HG02870 (cell line): Measurements from ENCODE around the gene PTPRG.
"Not testable (repeated sequence)": the region's sequence is repeated elsewhere in the genome, so short reads cannot be mapped to it uniquely, and the experiment has no call there.

Source experiments
- ATAC-seq: cut with Tn5 transposase; IDR thresholded peaks from one replicate; pipeline ENCODE4 v1.9.1; 2021; ENCODE audit warnings: mild to moderate bottlenecking, moderate library complexity; ENCODE audit not compliant: unreplicated experiment

The PTPRG gene

DNA sequence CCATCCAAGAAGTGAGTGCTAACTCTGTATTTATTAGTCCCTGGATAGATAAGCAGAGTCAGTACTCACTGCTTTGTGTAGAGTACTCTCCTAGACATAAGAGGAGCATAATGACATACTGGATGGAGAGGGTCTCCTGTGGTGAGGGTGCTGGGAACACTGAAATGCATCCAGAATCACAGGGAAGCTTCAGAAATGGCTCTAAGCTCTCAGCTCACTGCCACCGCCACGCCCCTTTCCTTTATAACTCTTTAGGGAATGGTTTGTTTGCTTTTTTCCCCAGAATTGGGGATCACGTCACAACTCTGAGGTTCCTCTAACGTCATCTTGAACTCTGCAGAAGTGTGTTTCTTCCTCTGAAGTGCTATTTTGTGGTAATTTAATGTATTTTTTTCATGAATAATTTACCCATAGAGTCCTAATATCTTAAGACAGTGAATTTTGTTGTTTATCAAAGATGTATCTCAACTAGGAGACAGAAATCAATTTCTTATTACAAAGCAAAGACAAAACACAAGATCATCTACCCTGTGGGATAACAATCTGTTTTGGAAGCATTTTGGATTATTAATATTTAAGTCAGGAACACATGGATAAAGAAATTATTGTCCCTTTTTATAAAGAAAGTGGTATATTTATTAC, 154.6 kb downstream of the PTPRG start:
- no peak for ATAC-seq

DNA sequence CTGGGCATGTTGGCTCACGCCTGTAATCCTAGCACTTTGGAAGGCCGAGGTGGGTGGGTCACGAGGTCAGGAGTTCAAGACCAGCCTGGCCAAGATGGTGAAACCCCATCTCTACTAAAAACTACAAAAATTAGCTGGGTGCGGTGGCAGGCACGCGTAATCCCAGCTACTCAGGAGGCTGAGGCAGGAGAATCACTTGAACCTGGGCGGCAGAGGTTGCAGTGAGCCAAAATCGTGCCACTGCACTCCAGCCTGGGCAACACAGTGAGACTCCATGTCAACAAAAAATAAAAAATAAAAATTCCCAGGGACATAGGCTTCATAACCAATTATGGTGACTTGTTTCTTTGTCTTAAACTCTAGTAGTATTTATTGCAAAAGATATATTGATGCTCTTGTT, 155.3 kb downstream of the PTPRG start:
- ATAC-seq = not testable (repeated sequence)

DNA sequence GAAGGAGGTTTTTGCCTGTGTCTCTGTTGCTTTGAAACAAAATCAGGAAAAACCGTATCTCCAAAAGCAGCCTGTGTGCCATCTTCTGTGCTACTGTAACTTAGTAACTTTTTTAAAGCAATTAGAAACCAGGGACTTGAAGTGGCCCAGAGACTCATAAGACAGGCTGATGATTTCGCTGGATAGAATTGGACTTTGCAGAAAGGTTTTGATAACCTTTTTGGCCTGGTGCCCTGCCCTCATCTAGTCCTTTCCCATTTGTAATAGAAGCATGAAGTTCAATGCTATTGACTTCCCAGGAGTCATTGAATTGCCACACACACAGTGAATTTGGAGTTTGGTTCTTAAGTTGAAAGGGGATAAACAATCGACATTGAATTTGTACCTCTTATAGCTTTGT, 157.2 kb downstream of the PTPRG start:
- ATAC-seq = no peak

DNA sequence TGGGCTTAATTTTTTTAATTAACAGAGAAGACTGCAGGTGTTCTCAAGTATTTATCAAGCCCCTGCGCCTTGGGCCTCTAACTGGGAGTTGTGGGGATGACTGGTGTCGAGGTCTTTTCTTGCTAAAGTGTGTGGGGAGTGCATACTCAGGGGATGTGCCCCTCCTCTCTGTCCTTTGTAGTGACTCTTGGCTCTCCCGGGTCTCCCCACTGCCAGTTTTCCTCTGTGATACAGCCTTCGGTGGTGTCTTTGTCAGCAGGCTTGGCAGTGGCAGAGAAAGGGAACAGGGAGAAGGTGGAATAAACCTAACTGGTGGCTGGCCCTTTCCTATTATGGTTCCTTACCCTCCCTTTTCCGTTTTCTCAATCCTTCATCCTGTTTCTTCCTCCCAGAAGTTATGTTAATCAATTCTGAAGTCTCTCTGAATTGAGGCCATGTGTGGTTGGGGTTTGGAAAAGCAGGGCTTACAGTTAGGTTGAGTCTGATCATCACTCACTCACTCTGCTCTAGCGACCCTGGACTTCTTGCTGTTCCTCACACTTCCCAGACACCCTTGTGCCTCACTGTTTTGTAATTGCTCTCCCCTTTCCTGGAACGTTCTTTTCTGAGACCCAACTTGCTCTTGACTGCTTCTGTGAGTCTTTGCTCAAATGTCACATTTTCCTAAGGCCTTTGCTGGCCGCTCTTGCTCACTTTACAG, 158.1 kb downstream of the PTPRG start:
- no peak for ATAC-seq

DNA sequence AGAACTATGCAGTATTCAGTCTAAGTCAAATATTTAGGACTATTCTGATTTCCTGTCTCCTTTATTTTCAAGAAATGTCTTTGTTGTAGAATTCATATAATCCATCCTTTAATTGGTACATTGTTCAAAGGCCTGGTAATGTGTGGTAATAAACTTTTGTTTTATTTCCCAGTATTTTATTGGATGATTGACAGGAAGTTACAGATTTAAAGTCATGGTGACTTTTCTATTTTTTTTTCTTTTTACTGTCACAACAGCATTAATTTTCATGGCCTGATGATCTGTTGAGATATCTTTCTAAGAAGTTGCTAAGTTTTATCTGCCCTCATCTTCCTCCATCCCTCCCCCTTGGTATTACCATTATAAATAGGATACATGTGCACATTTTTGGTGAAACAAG, 161.7 kb downstream of the PTPRG start:
- no peak for ATAC-seq

DNA sequence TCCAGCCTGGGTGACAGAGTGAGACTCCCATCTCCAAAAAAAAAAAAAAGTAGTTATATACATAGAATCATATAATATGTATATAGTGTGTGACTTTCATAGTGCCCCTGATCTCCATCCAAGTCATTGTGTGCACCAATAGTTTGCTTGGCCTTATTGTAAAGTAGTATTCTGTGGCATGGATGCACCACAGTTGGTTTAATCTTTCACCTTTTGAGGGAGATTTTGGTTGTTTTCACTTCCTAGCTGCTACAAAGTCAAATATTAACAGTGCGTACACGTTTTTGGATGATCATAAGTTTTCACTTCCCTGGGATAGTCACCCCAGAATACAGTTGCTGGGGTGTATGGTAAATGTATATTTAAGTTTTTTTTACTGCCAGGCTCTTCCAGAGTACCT, 162.8 kb downstream of the PTPRG start:
- no peak for ATAC-seq

DNA sequence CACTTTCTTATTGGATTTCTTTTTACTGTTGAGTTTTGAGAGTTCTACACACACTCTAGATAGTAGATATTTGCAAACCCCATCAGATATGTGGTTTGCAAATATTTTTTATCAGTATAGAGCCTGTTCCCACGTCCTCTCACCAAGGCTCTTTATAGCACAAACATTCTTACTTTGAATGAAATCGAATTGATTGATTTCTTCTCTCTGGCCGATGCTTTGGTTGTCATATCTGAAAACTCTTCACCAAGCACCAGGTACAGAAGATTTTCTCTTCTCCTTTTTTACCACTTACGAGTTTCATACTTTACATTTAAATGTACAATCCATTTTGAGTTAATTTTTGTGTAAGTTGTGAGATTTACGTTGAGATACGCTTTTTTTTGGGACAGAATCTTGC, 163.4 kb downstream of the PTPRG start:
- ATAC-seq = no peak

DNA sequence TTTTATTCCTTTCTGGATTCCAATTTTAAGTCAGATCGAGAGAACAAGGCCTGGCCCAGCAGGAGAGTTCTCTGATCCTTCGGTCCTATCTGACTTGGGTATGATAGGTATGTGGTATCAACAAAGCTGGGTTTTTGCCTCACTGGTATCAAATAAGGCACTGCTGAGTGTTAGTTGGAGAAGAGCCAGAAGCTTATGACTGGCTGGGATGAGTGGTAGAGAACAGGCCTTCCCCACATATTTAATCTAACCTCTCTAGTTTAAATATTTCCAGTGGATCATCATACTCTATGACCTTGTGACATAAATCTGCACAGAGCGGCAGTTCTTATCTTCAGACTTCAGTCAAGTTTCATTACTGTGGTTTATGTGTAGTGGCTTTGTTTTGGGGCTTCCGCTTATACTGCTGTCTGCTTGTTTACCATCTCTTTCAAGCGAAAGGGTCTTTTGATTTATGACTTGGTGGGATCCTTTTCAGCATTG, 164.5 kb downstream of the PTPRG start:
- ATAC-seq = no peak

DNA sequence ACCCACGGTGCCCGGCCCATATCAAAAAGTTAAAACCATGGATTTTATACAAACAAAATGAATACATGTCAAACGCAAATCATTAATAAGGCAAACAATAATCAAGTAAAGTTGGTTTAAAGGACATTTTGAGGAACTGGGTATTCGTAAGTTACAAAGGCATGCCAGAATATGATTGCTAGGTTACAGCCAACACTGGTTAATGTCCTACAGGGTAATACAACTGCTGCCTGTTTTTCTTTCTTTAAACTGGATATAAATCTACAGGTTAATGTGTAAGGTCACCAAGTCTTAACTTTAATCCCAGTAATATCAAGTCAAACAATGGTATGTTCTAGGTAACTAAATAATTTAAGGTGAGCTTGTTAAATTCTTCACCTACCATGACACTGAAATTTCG, 166.1 kb downstream of the PTPRG start:
- ATAC-seq = no peak

DNA sequence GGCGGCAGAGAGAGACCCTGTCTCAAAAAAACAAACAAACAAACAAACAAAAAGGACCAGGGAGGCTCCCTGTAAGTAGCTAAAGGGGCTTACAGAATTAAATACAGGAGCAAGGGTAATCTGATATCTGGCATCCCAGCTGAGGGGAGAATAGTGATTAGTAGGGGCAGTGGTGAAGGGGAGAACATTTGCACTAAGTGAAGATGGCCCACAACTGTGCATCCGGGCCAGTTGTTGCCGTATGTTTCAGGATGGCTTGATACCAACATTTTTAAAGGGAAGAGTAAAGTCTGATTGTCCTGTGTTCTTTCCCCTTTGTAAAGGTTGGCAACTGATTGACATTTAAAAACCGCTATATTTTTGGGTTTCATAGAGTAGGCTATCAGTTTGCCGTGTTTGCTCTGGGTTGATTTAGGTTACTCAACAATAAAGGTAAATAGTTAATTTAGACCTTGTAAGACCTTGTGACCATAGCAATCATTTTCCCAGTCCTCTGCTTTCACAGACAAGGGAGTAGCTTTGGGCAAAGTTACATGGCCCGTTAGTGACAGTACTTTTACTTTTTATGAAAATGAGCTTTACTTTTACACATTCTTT, 167.8 kb downstream of the PTPRG start:
- ATAC-seq = no peak

DNA sequence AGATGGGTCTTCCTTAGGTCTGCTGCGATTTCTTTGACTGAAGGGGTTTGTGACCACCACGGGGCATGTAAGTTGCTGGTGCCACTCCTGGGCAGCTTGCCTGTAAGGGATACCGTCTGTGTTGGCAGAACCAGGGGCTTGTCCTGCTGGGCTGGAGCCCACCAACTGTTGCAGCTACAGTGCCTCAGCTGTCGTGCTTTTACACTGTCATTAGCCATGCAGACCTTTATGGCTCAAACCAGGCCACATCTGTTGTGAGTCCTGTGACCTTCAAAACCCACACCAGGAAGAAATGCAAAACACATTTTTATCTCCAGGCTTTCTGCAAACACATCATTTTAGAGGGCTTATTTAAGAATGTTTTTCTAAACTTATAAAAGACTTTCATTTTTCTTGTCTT, 168.7 kb downstream of the PTPRG start:
- no peak for ATAC-seq

DNA sequence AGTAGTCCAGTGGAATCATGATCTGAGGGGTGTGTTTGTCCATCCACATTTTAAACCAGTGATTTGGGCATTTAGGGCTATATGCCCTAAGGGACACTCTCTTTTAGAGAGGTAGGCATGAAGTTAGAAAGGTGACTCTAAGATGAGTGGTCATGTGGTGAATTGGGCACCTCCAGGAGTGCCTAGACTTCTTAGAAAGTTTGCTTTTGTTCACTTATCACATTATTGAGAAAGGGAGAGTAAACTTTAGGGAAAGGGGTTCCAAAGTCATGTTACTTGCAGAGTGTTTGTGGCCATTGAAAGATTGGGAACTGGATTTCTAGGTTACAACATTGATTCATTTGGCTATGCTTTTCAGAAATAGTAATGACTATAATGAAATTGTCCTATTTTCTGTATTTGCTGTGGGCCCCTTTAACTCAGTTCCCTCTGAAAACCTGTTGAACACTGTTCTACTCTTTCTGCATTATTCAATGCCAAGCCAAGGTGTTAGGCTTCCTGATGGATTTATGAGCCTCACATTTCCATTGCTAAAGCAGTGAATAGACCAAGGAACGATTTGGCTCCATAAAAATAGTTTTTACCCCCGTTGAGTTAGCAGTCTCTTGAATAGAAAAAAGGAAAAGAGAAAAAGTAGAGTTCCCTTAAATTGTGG, 169.3 kb downstream of the PTPRG start:
- ATAC-seq = no peak

DNA sequence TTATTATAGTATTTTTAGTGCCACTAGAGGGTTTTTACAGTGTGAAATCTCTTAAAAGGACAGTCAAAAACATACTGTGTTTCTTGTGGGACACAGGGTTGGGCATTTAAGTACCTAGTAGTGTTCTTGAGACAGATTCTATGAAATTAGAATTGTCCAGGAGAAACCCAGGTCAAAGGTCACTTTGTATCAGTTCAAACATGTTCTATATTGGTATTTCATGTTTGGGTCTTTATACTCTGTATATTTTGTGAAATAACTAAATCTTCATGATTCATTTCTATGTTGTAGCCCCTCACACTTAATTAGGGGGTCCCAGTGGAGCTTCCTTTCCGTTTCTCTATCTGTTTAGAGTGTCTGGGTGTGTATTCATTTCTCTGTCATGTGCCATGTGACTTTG, 171.6 kb downstream of the PTPRG start:
- no peak for ATAC-seq

DNA sequence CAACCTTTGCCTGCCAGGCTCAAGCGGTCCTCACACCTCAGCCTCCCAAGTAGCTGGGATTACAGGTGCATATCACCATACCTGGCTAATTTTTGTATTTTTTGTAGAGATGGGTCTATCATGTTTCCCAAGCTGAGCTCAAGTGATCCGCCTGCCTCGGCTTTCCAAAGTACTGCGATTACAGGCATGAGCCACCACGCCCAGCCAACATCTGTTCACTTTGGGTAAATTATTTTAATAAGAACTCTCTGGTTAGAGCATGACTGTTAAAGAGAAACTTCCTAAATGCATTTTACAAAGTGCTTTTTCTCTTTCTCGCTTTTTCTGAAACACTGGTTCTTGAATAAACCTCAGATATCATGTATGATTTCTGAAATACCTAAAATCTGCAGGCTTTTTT, 172.5 kb downstream of the PTPRG start:
- no peak for ATAC-seq

DNA sequence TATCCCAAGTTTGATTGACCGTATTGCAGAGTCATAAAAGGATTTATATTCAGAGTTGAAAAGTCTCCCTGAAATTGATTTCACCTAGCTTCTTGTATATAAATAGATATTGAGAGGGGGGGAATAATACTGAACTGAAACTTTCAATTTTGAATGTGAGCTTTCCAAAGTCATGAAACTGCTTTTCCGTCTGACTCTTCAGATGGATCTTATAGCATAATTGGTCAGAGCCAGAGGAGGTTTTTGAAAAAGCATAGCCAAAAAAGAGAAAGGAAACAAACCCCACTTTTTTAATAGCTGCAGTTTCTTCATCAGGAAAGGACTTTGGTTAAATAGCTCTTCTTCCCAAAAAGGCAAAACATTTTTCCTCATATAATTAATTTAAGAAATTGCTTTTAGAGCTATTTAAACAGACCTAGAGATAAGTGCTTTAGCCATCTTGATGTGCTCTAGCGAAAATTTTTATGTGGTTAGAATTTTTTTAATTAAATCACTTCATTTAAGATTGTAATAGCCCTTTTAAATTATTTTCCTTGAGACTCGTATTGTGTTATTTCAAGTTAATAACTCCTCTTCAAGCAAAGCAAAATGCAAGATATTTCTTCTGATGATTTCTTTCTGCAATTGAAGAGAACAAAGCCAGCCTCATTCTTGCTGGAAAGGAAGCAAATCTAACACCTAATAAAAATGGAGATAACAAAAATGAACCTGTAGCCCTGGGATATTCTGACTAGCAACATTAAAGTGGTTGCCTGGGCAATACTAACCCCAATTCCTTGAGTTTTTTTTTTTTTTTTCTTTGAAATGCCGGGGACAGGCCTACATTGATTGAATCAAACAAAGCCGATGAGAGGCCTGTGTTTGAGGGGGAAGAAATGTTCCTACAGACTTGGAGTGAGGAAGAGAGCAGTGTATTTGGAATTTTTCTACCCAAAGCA, 173.6 kb downstream of the PTPRG start:
- no peak for ATAC-seq

DNA sequence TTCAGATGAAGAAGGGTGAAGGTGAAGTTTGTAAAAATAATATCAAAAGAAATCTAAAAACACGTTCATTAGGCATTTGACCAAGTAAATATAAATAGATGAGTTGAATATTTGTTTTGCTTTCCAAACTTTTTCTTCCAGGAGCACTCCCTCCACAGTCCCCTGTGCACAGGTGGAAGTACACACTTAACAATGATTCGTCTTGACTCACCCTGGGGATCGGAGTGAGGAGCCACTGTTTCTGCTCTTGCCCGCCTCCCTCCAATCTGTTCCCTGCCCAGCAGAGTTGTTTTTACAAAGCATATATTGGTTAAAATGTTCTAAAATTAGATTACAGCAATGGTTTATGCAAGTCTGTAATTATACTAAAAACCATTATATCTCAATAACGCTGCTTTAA, 175.1 kb downstream of the PTPRG start:
- ATAC-seq = no peak

DNA sequence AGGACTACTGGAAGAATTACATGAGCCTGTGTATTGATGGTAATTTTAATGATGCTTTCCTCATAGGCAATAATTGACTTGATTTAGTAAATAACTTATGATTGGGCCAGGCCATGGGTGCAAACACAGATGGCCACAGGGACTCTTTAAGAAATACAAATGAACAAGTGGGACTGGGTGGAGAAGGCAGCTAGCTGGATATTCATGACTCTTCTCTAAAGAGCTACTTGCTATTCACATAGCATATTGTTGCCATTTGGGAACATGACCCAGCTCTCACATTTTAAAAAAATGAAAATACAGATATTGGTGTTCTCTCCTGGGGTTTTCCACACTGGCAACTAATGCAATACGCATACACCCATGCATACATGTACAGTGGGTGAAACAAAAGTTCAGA, 178.3 kb downstream of the PTPRG start:
- ATAC-seq = no peak

DNA sequence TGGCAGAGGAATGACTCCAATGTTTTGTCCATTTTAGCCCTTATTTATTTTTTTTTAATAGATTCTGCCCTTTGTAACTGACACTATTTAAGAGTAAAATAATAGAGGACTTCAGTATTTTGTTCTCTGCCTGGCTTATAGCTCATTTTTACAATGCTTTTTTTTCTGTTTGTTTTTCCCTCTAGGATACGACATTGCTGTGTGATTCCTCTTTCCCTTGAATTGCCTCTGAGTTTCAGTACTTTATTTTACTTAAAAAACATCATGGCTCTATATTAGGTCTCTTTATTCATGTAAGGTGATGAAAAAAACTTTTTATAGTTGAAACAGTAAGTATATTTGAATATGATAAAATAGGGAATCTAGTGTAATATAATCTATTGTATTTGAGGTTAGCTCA, 179.1 kb downstream of the PTPRG start:
- ATAC-seq = no peak

DNA sequence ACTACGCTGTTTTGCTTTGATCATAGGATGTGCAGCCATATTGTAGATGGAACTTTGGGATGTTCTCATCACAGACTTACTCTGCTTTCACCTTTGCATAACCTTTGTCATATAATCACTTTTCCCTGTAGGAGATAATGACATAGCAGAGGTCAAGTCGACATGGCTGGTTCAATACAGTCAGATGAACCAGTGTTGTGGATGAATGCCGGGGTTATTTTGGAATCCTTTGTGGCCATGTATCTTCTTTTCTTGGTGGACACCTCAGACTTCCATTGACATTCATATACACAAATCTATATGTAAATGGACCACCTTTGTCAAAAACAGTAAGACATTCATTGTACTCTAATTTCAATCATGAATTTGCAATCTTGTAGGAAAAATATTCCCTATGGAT, 180.2 kb downstream of the PTPRG start:
- ATAC-seq = no peak

DNA sequence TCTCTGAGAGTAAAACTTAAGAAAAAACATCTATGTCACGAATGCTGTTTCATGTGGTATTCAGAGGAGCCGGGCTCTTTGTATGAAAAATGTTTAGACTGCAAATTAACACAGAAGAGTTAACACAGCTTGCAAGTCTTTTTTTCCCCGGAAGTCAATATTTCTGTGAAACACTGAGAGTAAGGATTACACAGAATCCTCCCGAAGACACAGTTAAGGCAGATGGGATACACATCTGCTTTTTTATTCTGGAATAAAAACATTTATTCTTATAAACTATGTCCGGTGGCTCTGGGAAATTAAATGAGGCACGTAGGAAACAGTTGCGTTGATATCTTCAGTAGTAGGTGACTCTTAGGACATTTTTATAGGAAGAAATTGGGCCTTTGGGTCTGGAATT, 180.6 kb downstream of the PTPRG start:
- ATAC-seq = no peak

DNA sequence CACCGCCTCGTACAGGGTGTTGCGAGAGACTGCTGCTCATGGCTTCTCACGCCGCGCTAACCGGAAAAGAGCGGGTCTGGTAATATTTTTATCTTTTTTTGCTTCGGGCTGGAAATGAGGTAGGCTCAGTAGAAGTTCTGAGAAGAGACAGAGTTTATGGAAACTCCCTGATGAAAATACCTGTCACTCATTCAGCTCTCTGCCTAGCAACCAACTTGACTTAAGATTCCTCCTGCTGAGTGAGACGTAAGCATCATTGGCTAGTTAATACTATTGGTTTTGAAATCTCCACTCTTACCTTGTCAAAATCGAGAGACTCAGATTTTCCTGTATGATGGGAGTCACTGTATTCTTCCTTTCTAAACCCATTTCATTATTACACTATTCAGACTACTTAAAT, 181.7 kb downstream of the PTPRG start:
- ATAC-seq = no peak
